PC-3 (cell line): ENCODE measurements around the gene LAT. TPM values are rescaled to one million over a fixed set of nuclear protein-coding genes. Genes with fewer than 3 reads are reported as not detected.

Experiments used
- ATAC-seq: fragments of 200-7000 bp; cut with Tn5 transposase; 2 replicates; pipeline ENCODE4 v1.9.1; 2020; ENCODE audit warnings: mild to moderate bottlenecking, moderate library complexity
- BruUV-seq: library from RNA; stranded (reverse); fragments of 400-500 nt; replicated peaks from 2 replicates; lab custom pipeline; 2021; lab: Mats Ljungman, UMichigan
- CTCF ChIA-PET: fragments of 300-600 bp; sonication (Branson Sonifier 250); formaldehyde crosslinking; loops from one replicate; lab custom pipeline; 2022; ENCODE audit warnings: antibody characterized with exemption; lab: Charles Lee
- POLR2A ChIA-PET: fragments of 300-600 bp; sonication (Branson Sonifier 250); formaldehyde crosslinking; loops from one replicate; lab custom pipeline; 2022; ENCODE audit warnings: antibody characterized with exemption; ENCODE audit not compliant: unreplicated experiment; lab: Charles Lee
- DNase-seq: peaks from one replicate; pipeline ENCODE4 v3.0.0-alpha.2; 2015
- H2AFZ ChIP-seq: fragments of 300-600 bp; sonication (generic); 2 replicates; pipeline ENCODE4 v1.6.0; 2016; ENCODE audit warnings: antibody characterized with exemption, low read length
- H3F3A ChIP-seq: fragments of 300-600 bp; sonication (generic); one replicate; pipeline ENCODE4 v1.6.0; 2017; ENCODE audit warnings: antibody characterized with exemption, low read length, control low read depth, mild to moderate bottlenecking; ENCODE audit not compliant: unreplicated experiment
- H3K27ac ChIP-seq: fragments of 300-600 bp; sonication (generic); 2 replicates; pipeline ENCODE4 v1.5.1; 2016; ENCODE audit warnings: mild to moderate bottlenecking, low read length
- H3K27me3 ChIP-seq: fragments of 300-600 bp; sonication (generic); 2 replicates; pipeline ENCODE4 v1.6.1; 2016; ENCODE audit warnings: low read length, mixed read lengths
- H3K36me3 ChIP-seq: fragments of 300-600 bp; sonication (generic); 2 replicates; pipeline ENCODE4 v1.6.1; 2016; ENCODE audit warnings: low read depth, mixed run types, low read length, mixed read lengths
- H3K4me1 ChIP-seq: fragments of 300-600 bp; sonication (generic); 2 replicates; pipeline ENCODE4 v1.5.1; 2016; ENCODE audit warnings: low read length; ENCODE audit not compliant: insufficient read depth
- H3K4me2 ChIP-seq: fragments of 300-600 bp; sonication (generic); 2 replicates; pipeline ENCODE4 v1.6.0; 2016; ENCODE audit warnings: low read length
- H3K4me3 ChIP-seq: fragments of 300-600 bp; sonication (generic); 2 replicates; pipeline ENCODE4 v1.5.1; 2016; ENCODE audit warnings: mild to moderate bottlenecking, low read length, mixed read lengths
- H3K79me2 ChIP-seq: fragments of 300-600 bp; sonication (generic); 2 replicates; pipeline ENCODE4 v1.6.1; 2017; ENCODE audit warnings: low read length, mixed read lengths
- H3K9ac ChIP-seq: fragments of 300-600 bp; sonication (generic); 2 replicates; pipeline ENCODE4 v1.6.0; 2016; ENCODE audit warnings: mild to moderate bottlenecking, low read length
- H3K9me2 ChIP-seq: fragments of 300-600 bp; sonication (generic); replicated peaks from 2 replicates; pipeline ENCODE4 v1.6.1; 2016; ENCODE audit warnings: mixed run types, low read length, mixed read lengths
- H3K9me3 ChIP-seq: fragments of 300-600 bp; sonication (generic); 2 replicates; pipeline ENCODE4 v1.6.1; 2016; ENCODE audit warnings: low read length, mixed read lengths
- H4K20me1 ChIP-seq: fragments of 300-600 bp; sonication (generic); 2 replicates; pipeline ENCODE4 v1.6.1; 2016; ENCODE audit warnings: low read length, mixed read lengths
- EZH2 ChIP-seq: fragments of 300-600 bp; sonication (generic); IDR thresholded peaks from one replicate; pipeline ENCODE4 v1.6.1; 2017; ENCODE audit warnings: antibody characterized with exemption, mild to moderate bottlenecking, low read length; ENCODE audit not compliant: unreplicated experiment
- EZH2phosphoT487 ChIP-seq: fragments of 300-600 bp; sonication (generic); IDR thresholded peaks from 2 replicates; pipeline ENCODE4 v1.6.1; 2018; ENCODE audit warnings: mild to moderate bottlenecking, antibody characterized with exemption, low read length, borderline replicate concordance
- intact Hi-C: fragments of 100-400 bp; cut with micrococcal nuclease; formaldehyde crosslinking; loops from 2 replicates; pipeline ENCODE4 v1.9.0; 2023
- total RNA-seq: library from RNA; depleted of rRNA; stranded (reverse); fragments of >200 nt; gene quantifications from 2 replicates; pipeline ENCODE4 v1.2.3, GENCODE V29; 2014
- TF ChIP-seq, protein P1 (sequence below): fragments of 300-600 bp; sonication (generic); conservative IDR thresholded peaks from 2 replicates; pipeline ENCODE4 v1.5.1; 2017; ENCODE audit warnings: antibody characterized with exemption, low read depth, mild to moderate bottlenecking, low read length

LAT gene
- total RNA-seq, 1 experiment from 2014 or later = 1.0 TPM

DNA sequence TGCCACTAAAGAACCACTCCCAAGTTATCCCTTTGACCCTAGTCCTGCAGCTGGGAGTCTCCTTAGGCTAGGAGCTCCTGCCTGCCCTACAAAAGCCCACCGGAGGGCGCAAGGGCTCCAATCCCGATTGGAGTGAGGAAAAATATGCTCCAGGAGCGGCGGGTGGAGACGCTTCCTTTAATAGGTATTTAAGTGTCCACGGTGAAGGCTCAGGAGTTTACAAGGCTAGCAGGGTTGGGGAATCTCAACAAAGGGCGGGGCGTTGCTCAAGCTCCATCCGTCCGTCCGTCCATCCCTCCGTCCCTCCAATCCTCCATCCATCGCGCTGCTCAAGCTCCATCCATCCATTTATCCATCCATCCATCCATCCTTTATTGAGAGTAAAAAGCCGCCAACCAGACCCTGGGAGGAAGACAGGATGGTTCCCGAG, 10.8 kb upstream of the LAT start:
- CTCF ChIA-PET = interaction anchor here (0.6 kb wide), 1 partner anchor 116 kb away, joined by 5 read pairs; no protein-coding TSS in a partner anchor
- Histone ChIP-seq H3K36me3 (no peaks in the 10 kb centered on the region), H3K27ac (peak overlapping the region; percentile 42), H3K79me2 (peaks cover 9% of the 10 kb centered on the region), H3K9me2 (no peaks in the 10 kb centered on the region), H3K4me1 (no peaks in the 10 kb centered on the region; the same call in 1 of the 2 replicates), H3K4me3 (peak overlapping the region; percentile 96), H3K9ac (peak overlapping the region; percentile 74), H3K9me3 (no peaks in the 10 kb centered on the region), H3F3A (no peaks in the 10 kb centered on the region), H3K4me2 (peak overlapping the region; percentile 83), H2AFZ (peak overlapping the region; percentile 89), H4K20me1 (no peaks in the 10 kb centered on the region), H3K27me3 (no peaks in the 10 kb centered on the region)
- TF ChIP-seq EZH2phosphoT487 (no peak), EZH2 (no peak)
- TF ChIP-seq, protein P1, sequence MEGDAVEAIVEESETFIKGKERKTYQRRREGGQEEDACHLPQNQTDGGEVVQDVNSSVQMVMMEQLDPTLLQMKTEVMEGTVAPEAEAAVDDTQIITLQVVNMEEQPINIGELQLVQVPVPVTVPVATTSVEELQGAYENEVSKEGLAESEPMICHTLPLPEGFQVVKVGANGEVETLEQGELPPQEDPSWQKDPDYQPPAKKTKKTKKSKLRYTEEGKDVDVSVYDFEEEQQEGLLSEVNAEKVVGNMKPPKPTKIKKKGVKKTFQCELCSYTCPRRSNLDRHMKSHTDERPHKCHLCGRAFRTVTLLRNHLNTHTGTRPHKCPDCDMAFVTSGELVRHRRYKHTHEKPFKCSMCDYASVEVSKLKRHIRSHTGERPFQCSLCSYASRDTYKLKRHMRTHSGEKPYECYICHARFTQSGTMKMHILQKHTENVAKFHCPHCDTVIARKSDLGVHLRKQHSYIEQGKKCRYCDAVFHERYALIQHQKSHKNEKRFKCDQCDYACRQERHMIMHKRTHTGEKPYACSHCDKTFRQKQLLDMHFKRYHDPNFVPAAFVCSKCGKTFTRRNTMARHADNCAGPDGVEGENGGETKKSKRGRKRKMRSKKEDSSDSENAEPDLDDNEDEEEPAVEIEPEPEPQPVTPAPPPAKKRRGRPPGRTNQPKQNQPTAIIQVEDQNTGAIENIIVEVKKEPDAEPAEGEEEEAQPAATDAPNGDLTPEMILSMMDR = peak; percentile 70
- DNase-seq = peak; percentile 65
- ATAC-seq = peak; percentile 58
- POLR2A ChIA-PET = interaction anchor here (0.6 kb wide), 1 partner anchor 151 kb away, joined by 4 read pairs; the partner anchor contains the start of gene ATXN2L
- TSS peak; percentile 99 for BruUV-seq
- intact Hi-C loops = no loop called here

DNA sequence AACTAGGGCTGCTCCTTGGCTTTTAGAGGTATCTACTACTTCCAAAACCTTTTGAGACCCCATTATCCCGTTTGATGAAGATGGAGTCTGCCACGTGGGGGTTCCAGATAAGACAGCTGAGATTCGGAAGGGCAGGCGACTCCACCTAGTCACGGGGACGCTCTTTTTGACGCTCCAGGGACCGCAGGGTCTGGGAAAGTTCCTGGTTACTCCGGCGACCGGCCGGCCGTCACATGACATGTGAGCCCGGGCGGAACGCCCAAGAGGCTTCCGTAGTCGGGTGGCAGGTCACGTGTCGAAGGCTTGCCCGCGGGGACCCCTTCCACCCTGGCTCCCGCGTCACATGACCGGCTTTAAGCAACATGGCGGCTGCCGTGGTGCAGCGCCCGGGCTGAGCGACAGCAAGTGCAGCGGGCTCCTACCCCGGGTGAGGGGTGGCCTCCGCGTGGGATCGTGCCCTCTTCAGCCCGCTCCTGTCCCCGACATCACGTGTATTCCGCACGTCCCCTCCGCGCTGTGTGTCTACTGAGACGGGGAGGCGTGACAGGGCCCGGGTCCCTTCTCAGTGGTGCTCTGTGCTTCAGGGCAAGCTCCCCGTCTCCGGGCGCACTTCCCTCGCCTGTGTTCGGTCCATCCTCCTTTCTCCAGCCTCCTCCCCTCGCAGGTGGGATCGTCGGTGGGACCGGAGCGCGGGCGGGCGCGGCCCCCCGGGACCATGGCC, 10.3 kb upstream of the LAT start, which contains the start of gene SPNS1:
Gene SPNS1 (plus strand): TSS at position 342 of the 721 bp plus-strand sequence. CDS start 374 bp downstream, at position 716.
- no TSS peak for BruUV-seq
- H3K79me2 ChIP-seq = peaks cover 9% of the 10 kb centered on the region
- H3K36me3 ChIP-seq = no peaks in the 10 kb centered on the region
- no peaks in the 10 kb centered on the region for H4K20me1 ChIP-seq
- H3K27ac ChIP-seq = peak within 1 kb of the TSS; percentile 42
- ChIA-PET POLR2A (interaction anchor here (0.6 kb wide), 1 partner anchor 152 kb away, joined by 4 read pairs; the partner anchor contains the start of gene ATXN2L), CTCF (no interaction called here)
- TF ChIP-seq EZH2phosphoT487 (no peak), EZH2 (no peak)
- TF ChIP-seq, protein P1 = no peak
- peak within 1 kb of the TSS; percentile 83 for H3K4me2 ChIP-seq
- no peaks in the 10 kb centered on the region; the same call in 1 of the 2 replicates for H3K4me1 ChIP-seq
- H3F3A ChIP-seq = no peaks in the 10 kb centered on the region
- H3K9ac ChIP-seq = peak within 1 kb of the TSS; percentile 74
- H3K9me2 ChIP-seq = no peaks in the 10 kb centered on the region
- peak; percentile 89 for DNase-seq
- H3K4me3 ChIP-seq = peak within 1 kb of the TSS; percentile 96
- no peaks in the 10 kb centered on the region for H3K27me3 ChIP-seq
- ATAC-seq = peak; percentile 74
- intact Hi-C loops = no loop called here
- H2AFZ ChIP-seq = peak within 1 kb of the TSS; percentile 89
- H3K9me3 ChIP-seq = no peaks in the 10 kb centered on the region
